ENCODE data around the gene TTLL9. TPM values are rescaled to one million over a fixed set of nuclear protein-coding genes. Genes with fewer than 3 reads are reported as not detected.
A peak's percentile ranks its signal among the peaks of the same experiment; 100 is the strongest.

Gene TTLL9
- total RNA-seq, 1 experiment from 2014 or later, result 0.27 TPM

- peak; percentile 94 for DNase-seq (ENCODE audit: low spot score)
These were observed 8.9 kb downstream of the TTLL9 start for GRCh38 chr20:31879143-31879987.

GRCh38 chr20:31881945-31882344 lies 11.5 kb downstream of the TTLL9 start:
- no peak for DNase-seq (ENCODE audit: low spot score)

- no peak for DNase-seq (ENCODE audit: low spot score)
These were observed 13.4 kb downstream of the TTLL9 start for GRCh38 chr20:31883829-31884228.

- DNase-seq (ENCODE audit: low spot score), result no peak
These were observed 20.2 kb downstream of the TTLL9 start for GRCh38 chr20:31890646-31891045.

DNA sequence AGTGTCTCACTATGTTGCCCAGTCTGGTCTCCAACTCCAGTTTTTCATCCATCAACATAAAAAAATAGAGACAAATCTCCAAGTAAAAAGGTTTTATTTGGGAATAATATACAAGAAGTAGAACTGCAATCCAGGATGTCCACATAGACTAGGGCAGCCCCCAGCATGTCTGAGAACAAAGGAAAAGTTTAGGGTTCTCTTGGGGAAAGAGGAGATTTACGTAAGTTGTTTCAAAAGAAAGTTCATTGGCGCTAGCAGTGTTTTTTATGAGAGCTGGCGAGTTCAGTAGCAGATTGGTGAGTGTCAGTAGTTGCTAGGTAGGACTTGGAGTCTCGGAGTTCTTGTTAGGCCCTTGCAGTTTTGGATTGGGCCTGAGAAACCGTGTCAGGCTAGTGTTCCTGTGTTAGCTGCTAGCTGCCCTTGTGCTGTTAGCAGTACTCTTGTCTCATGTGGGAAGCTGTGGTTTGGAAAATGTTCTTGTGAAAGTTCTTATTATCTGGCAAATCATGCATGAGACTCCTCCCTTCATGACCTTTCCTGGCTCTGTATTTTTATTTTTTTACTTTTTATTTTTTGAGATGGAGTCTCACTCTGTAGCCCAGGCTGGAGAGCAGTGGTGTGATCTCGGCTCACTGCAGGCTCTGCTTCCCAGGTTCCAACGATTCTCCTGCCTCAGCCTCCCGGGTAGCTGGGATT lies 24.7 kb downstream of the TTLL9 start:
- DNase-seq (ENCODE audit: low spot score), result no peak

DNA sequence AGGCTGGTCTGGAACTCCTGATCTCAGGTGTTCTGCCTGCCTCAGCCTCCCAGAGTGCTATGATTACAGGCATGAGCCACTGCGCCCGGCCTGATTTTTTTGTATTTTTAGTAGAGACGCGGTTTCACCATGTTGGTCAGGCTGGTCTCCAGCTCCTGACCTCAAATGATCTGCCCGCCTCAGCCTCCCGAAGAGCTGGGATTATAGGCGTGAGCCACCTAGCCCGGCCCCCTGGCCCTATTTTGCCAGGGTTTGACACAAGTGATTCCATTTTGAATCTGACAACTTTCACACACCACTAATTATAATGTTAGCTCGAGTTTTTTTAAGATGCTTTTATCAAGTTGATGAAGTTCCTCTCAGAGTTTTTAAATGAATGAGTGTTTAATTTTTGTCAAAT lies 25.6 kb downstream of the TTLL9 start:
- no peak for DNase-seq (ENCODE audit: low spot score)

DNA sequence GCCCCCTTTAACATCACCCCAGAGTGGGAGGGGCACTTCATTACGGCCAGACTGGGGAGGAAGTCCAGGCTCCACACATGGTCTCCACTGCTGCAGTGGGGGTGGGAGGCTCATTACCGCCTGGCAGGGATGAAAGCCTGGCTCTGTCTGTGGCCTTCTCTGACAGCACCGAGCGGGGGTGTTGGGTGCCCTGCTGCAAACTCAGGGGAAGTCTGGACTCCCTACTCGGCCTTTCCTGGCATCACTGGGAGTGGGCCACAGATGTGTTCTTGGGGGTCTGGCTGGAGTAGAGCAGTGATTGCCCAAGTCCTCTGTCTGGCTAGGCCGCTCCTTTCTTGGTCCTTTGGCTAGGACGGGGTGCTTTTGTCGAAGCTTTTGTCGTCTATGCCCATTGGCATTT lies 27.1 kb downstream of the TTLL9 start:
- DNase-seq (ENCODE audit: low spot score), result no peak

DNA sequence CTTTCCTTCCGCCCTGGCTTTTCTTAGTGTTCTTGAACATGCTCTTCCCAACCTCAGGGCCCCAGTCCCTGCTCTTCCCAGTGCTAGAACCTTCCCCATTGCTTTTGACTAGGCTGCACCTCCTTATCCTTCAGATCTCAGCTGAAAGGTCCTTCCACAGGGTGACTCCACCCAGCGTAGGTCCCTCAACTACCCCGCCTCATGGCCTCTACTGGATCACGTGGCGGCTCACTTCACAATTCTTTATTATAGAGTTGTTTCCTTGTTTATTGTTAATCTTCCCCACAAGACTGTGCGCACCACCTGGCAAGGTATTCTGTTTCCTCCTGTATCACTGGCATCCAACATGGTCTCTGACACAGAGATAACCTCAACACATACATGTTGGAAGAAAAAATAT lies 31.2 kb downstream of the TTLL9 start:
- DNase-seq (ENCODE audit: low spot score), result no peak

GRCh38 chr20:31903627-31904386 lies 33.4 kb downstream of the TTLL9 start:
- no peak for DNase-seq (ENCODE audit: low spot score)

GRCh38 chr20:31906001-31906400 lies 35.6 kb downstream of the TTLL9 start:
- no peak for DNase-seq (ENCODE audit: low spot score)

- DNase-seq (ENCODE audit: low spot score), result no peak
These were observed 36.6 kb downstream of the TTLL9 start for GRCh38 chr20:31907046-31907445.

DNA sequence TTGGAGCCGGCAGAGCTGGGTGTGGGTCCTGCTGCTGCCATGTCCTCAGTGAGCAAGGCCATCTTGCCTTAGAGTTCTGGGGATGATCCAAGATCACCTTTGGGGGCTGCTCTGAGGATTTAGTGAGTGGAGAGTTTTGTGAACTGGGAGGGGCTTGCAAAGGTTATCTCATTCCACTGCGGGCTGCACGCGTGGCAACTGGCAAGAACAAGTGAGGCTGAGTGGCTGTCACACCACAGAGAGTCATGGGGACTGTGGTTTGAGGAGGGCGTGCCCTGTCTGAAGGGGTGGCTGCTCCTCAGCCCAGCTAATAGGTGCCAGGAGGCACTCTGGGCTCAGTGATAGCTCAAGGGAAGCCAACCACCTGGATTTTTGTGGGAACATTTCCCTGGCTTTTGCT lies 37.6 kb downstream of the TTLL9 start:
- no peak for DNase-seq (ENCODE audit: low spot score)

- DNase-seq (ENCODE audit: low spot score), result no peak
These were observed 38.0 kb downstream of the TTLL9 start for GRCh38 chr20:31908424-31908823.

GRCh38 chr20:31909253-31910070 lies 39.0 kb downstream of the TTLL9 start:
- DNase-seq (ENCODE audit: low spot score), result no peak

- no peak for DNase-seq (ENCODE audit: low spot score)
These were observed 39.8 kb downstream of the TTLL9 start for GRCh38 chr20:31910071-31910803.

DNA sequence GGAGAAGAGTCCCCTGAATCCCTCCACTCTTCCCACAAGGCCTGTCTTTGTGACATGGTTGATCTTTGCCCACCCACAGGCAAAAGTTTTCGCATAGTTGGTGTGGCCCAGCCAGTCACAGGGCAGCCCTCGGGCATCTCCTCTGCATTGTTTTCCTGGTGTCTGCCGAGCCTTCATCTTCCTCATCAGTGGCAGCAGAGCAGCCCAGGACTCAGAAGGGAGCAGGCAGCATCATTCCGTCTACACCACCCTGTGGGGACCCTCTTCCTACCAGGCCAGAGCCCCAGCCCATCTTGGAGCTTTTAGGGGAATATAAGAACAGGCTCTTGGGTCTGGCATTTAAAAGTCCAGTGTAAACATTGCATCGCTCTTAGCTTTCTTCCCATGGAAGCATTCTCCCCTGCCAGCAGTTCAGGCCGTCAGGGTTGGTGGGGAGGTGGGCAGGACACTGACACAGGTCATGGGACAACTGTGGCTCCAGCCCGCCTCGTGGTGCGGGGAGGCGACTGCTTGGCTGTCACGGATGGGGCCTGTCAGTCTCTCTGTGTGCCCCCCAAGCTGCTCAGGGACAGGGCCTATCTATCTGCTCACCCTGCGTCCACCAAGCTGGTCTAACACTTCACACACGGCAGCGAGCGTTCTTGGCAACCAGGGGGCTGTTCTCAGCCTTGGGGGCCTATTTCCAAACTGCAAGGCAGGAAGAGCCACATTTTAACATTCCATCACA lies 43.2 kb downstream of the TTLL9 start:
- no peak for DNase-seq (ENCODE audit: low spot score)

GRCh38 chr20:31914170-31914569 lies 43.7 kb downstream of the TTLL9 start:
- no peak for DNase-seq (ENCODE audit: low spot score)

DNA sequence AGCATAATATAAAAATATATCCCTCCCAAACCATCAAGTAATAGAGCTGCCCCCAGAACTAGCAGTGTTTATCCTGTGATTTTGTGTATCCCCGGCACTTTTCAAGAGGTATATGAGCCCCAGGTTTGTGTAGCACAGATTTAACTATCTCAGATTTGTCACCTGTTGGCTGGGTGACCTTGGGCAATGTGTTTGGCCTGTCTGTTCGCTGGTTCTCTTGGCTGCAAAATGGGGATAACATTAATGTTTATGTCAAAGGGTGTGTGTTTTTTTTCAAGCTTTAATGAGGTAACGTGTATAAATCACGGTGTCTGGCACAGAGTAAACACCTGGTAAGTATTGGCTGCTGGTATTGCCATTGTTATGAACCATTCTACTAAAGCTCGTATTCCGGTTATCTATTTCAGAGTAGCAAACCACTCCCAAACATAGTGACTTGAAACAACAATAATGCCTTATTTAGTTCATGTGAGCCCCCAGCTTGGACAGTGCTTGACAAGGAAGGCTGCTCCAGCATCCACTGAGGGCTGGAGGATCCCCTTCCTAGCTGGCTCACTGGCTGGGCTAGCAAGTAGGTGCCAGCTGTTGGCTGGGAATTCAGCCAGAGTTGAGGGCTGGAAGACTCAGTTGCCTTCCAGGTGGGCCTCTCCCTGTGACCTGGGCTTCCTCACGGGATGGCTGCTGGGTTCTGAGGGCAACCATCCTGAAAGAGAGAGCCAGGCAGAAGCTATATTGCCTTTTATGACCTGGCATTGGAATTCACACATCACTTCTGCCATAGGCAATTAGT lies 45.3 kb downstream of the TTLL9 start:
- DNase-seq (ENCODE audit: low spot score), result no peak

DNA sequence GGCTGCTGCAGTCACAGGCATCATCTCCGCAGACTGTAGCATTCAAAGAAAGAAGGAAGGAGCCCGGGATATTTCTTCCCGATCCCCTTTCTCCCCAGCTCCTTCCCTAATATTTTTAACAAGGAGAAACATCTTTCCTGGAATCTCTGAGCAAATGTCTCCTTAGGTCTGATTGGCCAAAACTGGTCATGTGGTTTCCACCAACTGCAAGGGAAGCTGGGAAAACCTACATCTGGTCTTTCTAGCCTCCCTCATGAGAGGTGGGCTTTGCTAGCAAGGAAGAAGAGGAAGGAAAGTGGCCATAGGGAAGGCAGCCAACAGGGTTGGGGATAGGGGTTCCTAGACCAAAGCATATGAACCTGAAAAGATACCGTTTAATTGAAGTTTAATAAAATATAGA lies 46.3 kb downstream of the TTLL9 start:
- no peak for DNase-seq (ENCODE audit: low spot score)

Measured in H4 (cell line).